Fibroblast of the aortic adventitia (primary cell): ENCODE measurements around the gene PAQR8. TPM values are rescaled to one million over a fixed set of nuclear protein-coding genes. Genes with fewer than 3 reads are reported as not detected.

ENCODE experiments used
- DNase-seq: peaks from one replicate; pipeline ENCODE4 v3.0.0-alpha.2; 2010; ENCODE audit warnings: low read depth
- H3K4me3 ChIP-seq: 2 replicates; pipeline ENCODE4 v1.5.1; 2011; ENCODE audit warnings: low read depth, mild to moderate bottlenecking, control low read depth, low read length, moderate library complexity
- total RNA-seq: library from RNA; depleted of rRNA; stranded (reverse); fragments of >200 nt; gene quantifications from 2 replicates; pipeline ENCODE4 v1.2.3, GENCODE V29; 2012; ENCODE audit warnings: low replicate concordance
- TF ChIP-seq, protein P1 (sequence below): IDR thresholded peaks from 2 replicates; pipeline ENCODE4 v1.5.1; 2011; ENCODE audit warnings: mild to moderate bottlenecking, low read length, control low read depth, inconsistent platforms; ENCODE audit not compliant: insufficient read depth

Gene PAQR8
- total RNA-seq, 1 donor = 8.6 TPM

DNA sequence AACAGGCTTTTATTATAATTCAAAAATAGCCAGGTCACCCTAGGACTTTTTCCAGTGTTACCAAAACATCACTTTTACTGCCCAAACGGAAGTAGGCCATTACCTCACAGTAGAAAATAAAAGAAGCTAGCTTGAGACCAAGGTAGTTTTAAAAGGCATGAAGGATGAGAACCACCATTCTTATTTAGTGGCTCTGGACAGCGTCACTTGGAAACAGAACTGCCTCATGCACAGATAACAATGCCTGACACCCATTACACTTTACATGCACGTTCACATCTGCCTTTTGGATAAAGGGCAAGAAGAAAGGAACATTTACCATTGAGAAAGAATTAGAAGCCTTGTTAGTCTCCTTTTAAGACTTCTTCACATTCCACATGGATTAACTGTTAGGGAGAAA, 1.9 kb upstream of the PAQR8 start:
- DNase-seq = no peak
- no peak overlapping the region for H3K4me3 ChIP-seq
- TF ChIP-seq, protein P1, sequence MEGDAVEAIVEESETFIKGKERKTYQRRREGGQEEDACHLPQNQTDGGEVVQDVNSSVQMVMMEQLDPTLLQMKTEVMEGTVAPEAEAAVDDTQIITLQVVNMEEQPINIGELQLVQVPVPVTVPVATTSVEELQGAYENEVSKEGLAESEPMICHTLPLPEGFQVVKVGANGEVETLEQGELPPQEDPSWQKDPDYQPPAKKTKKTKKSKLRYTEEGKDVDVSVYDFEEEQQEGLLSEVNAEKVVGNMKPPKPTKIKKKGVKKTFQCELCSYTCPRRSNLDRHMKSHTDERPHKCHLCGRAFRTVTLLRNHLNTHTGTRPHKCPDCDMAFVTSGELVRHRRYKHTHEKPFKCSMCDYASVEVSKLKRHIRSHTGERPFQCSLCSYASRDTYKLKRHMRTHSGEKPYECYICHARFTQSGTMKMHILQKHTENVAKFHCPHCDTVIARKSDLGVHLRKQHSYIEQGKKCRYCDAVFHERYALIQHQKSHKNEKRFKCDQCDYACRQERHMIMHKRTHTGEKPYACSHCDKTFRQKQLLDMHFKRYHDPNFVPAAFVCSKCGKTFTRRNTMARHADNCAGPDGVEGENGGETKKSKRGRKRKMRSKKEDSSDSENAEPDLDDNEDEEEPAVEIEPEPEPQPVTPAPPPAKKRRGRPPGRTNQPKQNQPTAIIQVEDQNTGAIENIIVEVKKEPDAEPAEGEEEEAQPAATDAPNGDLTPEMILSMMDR = no peak

DNA sequence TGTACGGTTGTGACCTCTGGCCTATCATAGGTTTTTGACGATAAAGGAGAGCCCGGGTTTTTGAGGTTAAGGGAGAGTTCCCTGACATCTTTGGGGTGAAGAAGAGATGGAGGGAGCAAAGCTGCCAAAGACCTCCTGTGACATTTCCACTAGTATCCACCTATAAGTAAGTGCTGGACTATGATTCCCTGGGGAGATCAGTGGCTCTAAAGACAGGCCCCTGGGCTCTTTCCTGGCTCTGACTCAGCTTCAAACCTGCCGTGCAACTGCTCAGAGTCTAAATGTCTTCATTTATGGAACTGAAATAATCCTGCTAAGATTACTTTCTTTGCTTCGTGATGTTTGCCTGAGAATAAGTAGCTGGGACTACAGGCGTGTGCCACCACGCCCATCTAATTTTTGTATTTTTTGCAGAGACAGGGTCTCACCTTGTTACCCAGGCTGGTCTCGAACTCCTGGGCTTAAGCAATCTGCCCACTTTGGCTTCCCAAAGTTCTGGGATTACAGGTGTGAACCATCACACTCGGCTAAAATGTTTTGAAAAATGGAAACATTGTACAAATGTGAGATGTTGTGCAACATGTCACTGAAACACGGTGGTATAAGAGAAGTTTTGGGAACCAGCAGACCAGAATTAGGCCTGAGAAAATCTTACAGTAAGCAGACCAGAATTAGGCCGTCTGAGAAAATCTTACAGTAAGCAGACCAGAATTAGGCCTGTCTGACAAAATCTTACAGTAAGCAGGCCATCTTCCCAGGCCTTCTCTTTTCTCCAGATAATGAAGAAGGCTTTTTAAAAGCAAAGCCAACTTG, 1.1 kb upstream of the PAQR8 start:
- H3K4me3 ChIP-seq = no peak overlapping the region
- DNase-seq = no peak
- TF ChIP-seq, protein P1 = no peak

DNA sequence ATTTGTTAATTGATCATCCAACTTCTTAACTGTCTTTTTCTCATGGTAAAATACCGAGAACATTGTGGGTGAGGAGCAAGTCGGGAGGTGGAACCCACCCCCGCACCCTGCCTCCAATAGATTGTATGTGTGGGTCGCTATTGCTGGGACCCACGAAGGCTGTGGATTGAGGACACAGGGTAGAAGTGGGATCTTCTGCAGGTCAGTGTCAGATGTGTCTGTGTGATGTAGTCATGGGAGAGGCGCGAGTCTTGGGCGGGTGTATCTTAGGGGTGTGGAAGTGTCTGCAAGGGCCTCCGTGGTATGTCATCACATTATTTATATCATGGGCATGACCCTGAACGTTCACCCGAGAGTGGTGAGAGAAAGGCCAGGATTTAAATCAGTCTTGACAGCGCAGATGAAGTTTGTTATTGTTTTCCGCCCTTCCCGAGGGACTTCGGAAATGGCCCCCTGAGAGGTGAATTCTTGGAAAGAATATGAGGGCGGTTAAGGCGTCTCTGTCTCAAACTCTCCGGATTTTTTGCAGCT, 472 bp upstream of the PAQR8 start:
- H3K4me3 ChIP-seq = peak overlapping the region; percentile 91
- peak; percentile 53 for DNase-seq
- TF ChIP-seq, protein P1 = no peak

DNA sequence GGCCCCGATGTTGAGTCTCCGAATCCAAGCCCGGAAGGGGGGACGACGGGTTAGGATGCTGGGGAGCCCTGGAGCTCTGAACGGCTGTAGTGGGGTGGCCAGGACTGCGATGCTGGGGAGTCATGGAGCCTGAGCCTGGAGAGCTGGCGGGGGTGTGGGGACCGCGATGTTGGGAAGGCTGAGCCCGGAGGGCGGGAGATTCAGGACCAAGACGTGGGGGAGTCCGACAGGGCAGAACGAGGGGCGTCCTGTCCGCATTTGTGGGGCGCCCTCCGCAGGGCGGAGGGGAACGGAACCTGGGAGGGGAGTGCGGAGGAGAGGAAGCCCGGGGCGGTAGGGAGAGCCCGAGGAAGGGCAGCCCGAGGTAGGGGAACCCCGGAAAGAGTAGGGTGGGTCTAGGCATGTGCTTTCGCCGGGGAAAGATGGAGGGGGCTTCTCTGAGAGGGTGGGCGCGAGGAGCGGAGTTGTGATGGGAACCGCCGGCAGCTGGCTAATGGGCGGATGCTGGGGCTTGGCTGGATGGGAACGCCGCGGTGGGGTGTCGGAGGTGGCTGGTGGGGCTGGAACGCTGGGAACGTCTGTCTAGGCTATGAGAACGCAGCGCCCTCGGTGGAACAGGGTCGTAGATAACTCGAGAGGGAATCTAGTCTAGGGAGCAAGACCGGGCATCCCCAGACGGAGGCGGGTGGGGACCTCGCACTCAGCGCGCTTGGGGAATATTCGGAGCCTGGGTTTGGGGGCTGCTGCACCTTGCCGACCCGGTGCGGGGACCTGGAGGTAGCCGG, 684 bp downstream of the PAQR8 start:
- H3K4me3 ChIP-seq = peak overlapping the region; percentile 91
- no peak for DNase-seq
- TF ChIP-seq, protein P1 = peak; percentile 30

DNA sequence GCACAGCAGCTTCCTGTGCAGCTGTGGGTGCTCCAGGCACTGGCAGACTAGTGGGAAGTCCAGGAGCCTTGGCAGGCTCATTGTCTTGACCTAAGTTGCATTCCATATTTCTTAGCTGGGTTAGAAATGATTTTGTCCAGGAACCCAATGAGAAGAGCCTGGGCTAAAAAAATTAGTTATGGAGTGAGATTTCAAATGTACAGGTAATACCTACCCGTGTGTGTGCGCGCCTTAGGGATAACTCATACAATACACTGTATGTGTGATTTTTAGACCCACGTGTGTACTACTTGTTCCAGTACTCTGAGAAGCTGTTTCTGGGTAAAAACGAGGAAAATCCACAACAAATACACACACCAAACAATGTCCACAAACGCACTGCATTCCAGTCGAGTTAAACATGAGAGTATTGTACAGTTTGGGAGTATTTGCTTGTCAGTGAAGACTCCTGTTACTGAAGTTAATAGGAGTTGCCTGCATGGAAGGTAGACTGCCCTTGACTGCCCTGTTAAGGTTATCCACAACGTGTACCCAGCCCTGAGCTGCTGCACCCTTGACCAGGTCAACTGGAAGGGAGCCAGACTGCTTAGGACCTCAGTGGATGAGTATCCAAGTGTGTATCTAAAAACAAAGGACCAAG, 1.4 kb downstream of the PAQR8 start:
- DNase-seq = peak; percentile 27
- H3K4me3 ChIP-seq = peak overlapping the region; percentile 91
- TF ChIP-seq, protein P1 = no peak

DNA sequence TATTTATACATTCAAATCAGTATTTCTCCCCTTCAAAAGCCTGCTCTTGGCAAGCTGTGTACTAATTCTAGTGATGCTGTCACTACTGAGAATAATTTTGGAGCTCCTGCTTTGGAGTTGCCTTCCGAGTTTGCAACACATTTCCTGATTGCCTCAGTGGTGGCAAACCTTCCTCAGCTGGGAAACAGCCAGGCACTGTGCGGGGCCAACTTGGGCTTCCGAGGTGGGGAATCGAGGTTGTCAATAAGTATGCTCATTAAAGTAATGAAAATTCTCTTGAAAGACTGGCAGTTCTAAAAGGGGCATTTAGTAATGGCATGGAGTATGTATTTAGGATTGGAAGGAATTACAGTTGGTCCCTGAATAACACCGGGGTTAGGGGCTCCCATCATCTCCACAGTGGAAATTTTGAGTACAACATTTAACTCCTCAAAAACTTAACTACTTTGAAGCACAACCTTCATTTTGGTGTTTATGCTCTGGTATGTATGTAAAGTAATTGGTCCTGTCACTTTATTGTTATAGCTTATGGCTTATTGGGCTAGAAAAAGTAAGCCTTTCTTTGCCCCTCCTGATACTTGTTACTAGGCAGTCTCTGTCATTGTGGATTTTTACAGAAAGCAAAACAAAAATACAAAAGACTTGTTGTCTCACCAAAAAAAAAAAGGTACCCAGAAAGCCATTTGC, 2.7 kb downstream of the PAQR8 start:
- DNase-seq = no peak
- TF ChIP-seq, protein P1 = no peak
- H3K4me3 ChIP-seq = no peak overlapping the region
